Measurements from ENCODE around the gene RBM14.
"Not testable (repeated sequence)": the region's sequence is repeated elsewhere in the genome, so short reads cannot be mapped to it uniquely, and the experiment has no call there.

RBM14 gene

DNA sequence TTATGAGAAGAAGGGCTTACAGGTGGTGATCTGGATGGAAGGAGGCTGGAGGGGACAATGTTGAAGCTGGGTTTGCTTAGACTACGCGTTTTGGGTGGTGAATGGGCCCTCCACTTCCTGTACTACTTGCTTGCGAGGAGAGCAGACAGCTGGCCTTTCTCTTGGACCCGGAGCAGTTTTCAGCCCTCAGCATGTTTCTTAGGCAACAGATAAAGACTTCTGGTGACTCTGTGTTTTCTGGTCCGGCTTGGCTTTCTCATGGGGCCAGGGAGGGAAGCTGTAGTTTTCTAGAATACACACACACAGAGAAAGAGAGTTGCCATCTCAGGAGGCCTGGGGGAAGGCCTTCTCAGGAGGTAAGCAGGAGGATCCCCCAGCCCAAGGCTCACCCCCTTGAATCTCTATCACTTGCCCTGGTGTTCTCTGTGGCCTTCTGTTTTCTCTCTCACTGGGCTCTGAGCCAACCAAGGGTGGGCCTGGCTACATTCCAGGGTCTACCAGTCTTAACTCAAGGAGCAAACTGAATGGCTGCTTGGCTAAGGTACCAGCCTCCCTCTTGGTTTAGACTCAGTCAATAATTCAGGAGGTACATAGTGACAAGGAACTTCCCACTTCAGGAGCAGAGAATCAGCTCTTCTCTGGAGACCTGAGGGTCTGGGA, 21.1 kb upstream of the RBM14 start:
- no peak for DNase-seq (ENCODE audit: low spot score)

DNA sequence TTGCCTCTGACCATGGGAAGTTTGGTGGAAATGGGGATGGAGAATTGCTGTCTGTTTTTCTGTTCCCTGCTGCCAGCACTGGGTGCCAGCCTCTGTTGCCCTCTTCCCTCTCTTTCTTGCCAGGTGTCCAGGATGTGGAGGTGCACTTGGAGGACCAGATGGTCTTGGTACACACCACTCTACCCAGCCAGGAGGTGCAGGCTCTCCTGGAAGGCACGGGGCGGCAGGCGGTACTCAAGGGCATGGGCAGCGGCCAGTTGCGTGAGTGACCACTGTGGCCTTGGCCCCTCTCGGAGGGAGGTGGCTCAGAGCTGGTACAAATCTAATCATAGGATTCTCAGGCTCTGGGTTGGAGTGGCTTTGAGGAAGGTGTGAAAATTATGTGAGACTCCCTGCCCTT, 17.4 kb upstream of the RBM14 start:
- DNase-seq (ENCODE audit: low spot score), result no peak

DNA sequence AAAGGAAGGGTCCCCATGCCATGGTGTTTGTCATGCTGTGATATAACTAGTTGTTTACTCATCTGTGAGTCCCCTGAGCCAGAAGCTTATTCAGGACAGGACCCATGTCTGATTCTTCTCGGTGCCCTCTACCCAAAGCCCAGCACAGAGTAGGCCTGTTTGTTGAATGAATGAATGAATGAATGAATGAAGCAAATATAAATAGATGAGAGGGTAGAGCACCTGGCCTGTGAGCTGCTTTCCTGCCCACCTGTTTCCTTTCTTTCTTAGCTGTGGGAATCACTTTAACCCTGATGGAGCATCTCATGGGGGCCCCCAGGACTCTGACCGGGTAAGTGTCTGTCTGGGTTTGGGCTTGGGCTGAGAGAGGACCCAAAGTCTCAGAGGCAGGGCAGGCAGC, 16.2 kb upstream of the RBM14 start:
- DNase-seq (ENCODE audit: low spot score), result no peak

DNA sequence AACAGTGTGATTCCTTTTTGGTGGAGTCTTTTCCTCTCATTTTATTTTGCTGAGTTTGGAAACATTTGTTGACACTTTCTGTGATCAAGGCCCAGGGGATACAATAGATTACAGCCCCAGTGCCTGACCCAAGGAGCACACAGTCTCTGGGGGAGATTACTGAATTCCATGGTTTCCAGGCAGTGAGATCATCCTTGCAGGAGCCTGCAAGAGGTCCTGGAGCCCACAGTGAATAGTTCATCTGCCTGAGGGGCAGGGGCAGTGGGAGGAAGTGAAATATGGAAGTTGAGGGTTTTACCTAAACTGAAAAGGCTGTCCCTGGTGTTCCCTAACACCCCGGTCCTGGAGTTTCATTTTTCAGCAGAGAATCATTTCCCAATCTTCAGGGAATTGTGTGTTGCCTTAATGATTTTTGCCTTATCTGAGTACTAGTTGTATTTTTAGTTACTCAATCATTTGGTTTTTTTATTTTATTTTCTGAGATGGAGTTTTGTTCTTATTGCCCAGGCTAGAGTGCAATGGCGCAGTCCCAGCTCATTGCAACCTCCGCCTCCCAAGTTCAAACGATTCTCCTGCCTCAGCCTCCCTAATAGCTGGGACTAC, 15.7 kb upstream of the RBM14 start:
- no peak for DNase-seq (ENCODE audit: low spot score)

DNA sequence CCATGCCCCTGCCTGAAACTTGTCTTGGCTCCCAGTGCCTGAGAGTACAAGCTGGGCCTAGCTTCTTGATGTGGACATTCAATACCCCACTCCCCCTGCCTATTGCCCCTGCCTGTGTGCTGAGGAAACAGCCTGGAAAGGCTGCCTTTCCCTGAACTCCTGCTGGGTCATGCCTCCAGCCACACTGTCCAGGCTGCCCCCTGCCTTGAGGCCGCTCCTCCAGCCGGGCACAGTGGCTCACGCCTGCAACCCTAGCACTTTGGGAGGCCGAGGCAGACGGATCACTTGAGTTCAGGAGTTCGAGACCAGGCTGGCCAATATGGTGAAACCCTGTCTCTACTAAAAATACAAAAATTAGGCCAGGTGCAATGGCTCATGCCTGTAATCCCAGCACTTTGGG, 13.4 kb upstream of the RBM14 start:
- DNase-seq (ENCODE audit: low spot score), result no peak

DNA sequence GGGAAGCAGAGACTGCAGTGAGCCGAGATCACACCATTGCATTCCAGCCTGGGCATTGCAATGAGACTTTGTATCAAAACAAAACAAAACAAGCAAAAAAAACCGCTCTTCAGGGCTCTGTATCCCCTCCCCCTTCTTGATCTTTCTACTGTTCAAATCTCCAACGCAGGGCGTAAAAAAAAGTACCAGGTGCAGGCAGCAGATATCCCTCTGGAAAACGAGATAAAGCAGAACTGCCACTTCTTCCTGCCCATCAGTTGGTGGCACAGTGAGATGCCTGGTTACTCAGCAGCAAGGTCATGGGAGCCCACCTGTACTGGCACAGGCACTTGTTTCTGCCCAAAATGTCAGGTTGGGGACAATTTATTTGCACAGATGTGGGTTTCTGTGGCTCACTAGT, 12.3 kb upstream of the RBM14 start:
- no peak for DNase-seq (ENCODE audit: low spot score)

DNA sequence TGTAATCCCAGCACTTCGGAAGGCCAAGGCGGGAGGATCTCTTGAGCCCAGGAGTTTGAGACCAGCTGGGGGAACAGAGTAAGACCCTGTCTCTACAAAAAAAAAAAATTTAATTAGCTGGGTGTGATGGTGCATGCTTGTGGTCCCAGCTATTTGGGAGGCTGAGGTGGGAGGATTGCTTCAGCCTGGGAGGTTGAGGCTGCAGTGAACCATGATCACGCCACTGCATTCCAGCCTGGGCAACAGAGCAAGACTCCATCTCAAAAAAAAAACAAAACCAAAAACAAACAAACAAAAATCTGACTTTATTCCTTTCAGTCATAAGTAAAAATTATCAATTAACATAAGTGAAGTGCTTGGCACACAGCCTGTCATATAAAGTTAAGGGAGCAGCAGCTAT, 9.8 kb upstream of the RBM14 start:
- not testable (repeated sequence) for DNase-seq (ENCODE audit: low spot score)

DNA sequence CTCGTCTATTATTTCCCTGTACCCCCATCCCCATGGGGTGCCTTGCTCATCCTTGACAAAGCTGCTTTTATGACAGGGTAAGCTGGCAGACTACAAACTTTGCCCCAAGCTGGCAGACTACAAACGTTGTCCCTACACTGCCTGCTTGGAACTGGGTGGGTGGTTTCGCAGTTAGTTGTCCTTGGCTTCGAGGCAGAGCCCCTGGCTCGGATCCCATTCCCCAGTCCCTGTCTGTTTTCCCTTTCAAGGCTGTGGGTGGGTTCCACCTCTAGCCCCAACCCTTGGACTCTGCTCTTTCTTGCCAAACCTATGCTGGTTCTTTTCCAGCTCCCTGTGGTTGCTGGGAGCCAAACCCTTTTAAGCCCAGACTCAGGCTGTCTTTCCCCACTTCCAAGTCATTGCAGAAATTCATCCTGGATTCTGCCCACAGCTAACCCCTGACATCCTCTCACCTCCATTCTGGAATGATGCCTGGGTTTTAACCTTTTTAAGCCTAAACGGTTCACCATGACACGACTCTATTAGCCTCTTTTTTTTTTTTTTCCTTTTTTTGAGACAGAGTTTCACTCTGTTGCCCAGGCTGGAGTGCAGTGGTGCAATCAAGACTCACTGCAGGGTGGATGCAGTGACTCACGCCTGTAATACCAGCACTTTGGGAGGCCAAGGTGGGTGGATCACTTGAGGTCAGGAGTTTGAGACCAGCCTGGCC, 9.2 kb upstream of the RBM14 start:
- DNase-seq (ENCODE audit: low spot score), result no peak

DNA sequence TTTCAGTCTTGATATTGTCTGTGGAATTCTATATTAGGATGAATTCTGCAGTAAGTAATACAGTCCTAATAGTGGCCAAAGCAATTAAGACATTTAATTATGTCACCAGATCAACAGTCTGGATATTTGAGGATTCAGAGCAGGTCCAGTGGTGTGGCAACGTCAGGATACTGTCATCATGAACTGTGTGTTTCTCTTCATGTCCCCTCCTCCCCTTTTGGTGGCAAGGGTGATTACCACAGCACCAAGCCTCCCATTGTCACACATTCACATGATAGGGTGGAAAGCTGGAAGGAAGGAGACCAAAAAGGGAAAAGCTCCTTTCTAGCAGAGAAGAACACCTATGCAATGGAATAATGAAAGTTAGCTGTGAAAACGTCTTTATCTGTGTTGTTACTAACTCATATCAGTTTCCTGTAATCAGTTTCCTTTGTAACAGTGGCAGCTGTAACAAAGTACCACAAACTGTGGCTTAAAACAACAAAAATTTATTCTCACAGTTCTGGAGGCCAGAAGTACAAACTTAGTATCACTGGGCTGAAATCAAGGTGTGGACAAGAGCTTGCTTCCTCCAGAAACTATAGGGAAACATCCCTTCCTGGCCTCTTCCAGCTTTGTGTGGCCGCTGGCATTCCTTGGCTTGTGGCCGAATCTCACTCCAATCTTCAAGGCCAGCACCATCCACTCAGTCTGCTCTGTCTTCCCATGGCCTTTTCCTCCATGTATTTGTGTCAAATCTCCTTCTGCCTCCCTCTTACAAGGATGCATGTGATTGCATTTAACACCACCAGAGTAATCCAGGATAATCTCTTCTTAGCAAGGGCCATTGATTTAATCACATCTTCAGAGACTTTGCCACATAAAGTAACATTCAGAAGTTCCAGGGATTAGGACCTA, 6.5 kb upstream of the RBM14 start:
- DNase-seq (ENCODE audit: low spot score), result peak; percentile 48

DNA sequence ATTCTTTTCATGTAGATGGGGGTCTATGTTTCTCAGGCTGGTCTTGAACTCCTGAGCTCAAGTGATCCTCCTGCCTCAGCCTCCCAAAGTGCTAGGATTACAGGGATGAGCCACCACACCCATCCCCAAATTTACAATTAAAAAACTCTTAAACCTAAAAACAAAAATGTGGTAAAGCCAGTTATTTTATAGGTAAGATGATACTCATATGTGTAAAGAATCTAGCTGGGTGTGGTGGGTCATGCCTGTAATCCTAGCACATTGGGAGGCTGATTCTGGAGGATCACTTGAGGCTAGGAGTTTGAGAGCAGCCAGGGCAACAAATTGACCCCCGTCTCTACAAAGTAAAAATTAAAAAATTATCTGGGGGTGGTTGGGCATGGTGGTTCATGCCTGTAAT, 4.0 kb upstream of the RBM14 start:
- no peak for DNase-seq (ENCODE audit: low spot score)

DNA sequence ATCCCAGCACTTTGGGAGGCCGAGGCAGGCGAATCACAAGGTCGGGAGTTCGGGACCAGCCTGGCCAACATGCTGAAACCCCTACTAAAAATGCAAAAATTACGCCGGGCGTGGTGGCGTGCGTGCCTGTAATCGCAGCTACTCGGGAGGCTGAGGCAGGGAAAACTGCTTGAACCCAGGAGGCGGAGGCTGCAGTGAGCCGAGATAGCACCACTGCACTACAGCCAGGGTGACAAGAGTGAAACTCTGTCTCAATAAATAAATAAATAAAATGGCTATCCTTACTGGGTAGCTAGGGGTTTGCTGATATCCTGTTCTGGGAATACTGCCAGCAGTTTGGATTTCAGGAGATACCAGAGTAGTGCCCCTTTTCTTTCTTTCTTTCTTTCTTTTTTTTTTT, 2.4 kb upstream of the RBM14 start:
- DNase-seq (ENCODE audit: low spot score), result no peak

DNA sequence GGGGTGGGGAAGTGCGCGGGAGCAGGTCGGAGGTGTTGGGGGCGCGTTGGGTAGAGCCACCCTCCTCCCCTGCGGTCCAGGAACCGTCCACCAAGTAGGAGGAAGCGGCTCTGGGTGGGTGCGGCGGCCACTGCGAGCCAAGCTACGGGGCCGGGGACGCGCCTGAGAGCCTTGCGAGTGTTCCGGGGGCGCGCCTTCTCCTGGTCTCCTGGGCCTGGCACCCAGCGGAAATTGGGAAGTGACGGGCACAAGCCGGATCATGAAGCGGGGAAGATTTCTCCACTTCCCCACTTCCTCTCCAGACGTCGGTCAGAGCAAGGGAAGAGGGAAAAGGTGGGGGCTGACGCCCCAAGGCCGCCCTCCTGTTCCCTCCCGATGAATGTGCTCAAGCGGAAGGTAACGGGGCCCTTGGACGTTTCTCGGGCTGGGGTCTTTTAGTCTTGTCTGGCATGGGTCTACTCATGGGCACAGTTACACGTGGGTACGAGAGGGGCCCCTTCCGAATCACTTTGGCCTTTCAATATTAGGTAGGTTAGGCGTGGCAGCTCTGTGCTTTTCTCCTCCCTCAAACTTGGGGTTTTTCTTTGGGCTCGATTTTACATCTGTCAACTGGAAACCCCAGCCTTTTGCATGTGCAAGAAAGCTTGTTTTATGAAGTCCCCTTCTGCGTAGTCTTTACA, 865 bp downstream of the RBM14 start:
- no peak for DNase-seq (ENCODE audit: low spot score)

DNA sequence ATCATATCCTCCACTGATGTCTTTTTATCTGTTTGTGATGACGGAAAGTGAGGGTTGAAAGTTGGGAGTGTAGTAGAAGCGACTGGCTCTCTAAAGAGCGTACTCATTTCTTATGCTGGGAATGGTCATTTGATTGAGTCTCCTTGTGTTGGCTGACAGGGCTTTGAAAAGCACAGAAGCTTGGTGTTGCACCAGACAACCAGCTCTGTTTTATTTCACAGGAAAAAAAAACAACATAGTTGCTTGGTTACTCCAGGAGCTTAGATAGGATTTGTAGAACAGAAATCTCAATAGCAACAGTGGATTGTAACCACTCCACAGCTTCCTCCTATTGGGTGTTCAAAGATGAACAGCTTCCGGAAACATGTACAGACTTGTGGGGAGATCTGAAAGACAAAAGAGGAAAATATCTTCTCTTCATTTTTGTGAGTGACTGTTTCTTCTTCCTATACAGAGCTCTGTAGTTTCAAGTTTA, 2.7 kb downstream of the RBM14 start:
- DNase-seq (ENCODE audit: low spot score), result no peak

DNA sequence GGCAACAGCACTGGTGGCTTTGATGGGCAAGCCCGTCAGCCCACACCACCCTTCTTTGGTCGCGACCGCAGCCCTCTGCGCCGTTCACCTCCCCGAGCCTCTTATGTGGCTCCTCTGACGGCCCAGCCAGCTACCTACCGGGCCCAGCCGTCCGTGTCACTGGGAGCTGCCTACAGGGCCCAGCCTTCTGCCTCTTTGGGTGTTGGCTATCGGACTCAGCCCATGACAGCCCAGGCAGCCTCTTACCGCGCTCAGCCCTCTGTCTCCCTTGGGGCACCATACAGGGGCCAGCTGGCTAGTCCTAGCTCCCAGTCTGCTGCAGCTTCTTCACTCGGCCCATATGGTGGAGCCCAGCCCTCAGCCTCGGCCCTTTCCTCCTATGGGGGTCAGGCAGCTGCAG, 8.0 kb downstream of the RBM14 start:
- DNase-seq (ENCODE audit: low spot score), result no peak

DNA sequence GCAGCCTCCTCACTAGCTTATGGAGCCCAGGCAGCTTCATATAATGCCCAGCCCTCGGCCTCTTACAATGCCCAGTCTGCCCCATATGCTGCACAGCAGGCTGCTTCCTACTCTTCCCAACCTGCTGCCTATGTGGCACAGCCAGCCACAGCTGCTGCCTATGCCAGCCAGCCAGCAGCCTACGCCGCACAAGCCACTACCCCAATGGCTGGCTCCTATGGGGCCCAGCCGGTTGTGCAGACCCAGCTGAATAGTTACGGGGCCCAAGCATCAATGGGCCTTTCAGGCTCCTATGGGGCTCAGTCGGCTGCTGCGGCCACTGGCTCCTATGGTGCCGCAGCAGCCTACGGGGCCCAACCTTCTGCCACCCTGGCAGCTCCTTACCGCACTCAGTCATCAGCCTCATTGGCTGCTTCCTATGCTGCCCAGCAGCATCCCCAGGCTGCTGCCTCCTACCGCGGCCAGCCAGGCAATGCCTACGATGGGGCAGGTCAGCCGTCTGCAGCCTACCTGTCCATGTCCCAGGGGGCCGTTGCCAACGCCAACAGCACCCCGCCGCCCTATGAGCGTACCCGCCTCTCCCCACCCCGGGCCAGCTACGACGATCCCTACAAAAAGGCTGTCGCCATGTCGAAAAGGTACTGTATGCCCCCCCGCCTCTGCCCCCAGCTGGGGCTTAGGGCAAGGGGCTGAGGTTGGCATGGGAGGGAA, 8.8 kb downstream of the RBM14 start:
- no peak for DNase-seq (ENCODE audit: low spot score)

DNA sequence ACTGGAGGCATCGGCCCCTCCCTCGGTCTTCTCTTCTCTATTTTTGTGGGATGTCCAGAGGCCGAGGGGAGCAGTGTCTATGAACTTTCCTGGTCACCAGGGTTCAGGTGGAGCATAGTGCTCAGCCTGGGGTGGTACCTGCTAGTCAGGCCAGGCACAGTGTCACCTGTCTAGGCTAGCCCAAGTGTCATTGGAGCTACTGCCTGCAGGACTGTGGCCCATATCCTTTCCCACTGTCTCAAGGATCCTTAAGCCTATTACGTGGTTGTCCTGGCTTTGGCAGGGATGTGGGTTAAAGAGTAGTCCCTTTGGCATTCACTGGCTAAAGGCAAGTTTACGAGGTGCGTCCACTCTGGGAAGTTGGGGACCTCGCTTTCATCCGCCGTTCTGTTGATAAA, 9.3 kb downstream of the RBM14 start:
- DNase-seq (ENCODE audit: low spot score), result no peak

DNA sequence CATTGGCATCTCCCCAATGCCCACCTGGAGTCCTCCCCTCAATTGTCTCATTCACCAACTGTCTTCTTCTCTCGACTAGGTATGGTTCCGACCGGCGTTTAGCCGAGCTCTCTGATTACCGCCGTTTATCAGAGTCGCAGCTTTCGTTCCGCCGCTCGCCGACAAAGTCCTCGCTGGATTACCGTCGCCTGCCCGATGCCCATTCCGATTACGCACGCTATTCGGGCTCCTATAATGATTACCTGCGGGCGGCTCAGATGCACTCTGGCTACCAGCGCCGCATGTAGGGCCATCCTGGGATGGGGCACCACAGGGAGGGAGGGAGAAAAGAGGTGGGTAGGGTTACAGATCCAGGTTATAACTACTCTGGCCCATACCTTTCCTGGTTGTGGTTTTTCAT, 10.0 kb downstream of the RBM14 start:
- DNase-seq (ENCODE audit: low spot score), result no peak

DNA sequence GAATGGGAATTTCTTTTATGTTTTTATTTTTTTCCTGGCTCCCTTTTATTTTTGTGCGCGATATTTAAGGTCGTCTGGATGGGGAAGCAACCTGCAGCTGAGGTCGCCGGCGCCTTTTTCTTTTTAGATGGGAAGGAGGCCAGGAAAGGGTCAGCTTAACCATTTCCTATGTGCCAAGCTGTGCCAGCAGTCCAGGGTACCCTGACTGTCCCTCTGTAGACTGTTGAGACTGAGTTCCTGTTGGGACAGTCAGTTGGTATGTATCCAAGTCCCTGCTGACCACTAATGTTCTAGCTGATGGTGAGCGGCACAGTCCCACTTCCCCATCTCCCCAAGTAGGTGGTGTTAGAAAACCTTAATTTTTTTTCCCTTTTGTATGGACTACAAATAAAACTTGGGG, 10.5 kb downstream of the RBM14 start:
- no peak for DNase-seq (ENCODE audit: low spot score)

DNA sequence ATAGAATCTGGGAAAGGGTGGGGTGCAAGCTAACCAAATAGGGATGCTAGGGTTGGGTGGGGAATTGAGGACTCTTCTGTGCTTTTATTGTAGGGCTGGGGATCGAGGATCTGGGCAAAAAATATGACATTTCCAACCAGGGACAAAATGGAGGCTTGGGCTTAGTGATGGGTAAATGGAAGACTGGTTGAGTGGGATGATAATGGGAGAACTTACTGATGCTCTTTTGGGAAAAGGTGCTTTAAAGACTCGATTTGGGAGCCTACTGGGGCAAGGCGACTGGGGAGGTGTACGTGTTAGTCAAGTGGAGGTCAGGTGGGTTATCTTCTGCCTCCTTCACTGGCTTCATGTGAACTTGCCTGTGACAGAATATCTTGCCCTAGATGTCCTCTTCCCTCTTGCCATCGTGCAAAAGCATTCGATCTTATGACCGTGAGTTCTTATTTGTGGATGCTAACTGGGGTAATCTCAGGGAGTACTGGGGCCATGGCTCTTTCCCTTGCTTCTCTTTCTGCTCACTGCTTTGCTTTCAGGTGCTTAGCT, 11.7 kb downstream of the RBM14 start:
- DNase-seq (ENCODE audit: low spot score), result no peak

DNA sequence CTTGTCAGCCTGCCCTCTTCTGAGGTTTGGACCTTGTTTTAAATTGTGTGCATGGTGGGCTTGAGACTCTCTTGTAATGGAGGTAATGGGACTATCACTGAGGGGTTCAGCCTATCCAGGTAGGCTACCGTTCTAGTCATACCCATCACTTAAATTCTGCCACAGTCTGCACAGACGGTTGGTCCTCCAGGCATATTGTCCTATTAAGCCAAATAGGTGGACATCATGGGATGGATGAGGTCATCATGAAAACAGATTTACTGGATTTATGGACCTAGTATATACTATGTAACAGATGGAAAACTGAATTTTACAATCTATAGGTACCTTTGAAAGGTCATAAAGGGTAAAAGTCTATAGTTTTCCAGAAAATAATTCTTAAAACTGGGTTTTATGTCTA, 12.9 kb downstream of the RBM14 start:
- DNase-seq (ENCODE audit: low spot score), result no peak

DNA sequence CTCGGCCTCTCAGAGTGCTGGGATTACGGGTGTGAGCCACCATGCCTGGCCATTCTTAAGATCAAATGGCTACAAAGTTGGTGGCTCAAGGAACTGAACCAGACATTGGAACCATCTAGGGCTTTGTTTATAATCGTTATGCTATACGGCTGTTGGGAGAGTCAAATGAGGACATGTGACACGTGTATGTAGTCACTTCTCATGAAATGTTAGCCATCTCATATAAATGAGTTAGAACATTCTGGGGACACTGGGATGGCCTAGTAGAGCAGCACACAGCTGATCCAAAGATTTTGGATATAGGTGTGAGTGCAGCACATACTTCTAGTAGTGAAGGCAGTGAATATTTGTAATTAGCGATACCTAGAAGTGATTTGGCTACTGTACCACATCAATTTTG, 15.5 kb downstream of the RBM14 start:
- DNase-seq (ENCODE audit: low spot score), result no peak
